HUES6 (cell line): ENCODE measurements around the gene LRRC25.
"Not testable (repeated sequence)": the region's sequence is repeated elsewhere in the genome, so short reads cannot be mapped to it uniquely, and the experiment has no call there.

Experiments used
- H3K27ac ChIP-seq: 2 replicates; pipeline ENCODE4 v1.7.0; 2013; ENCODE audit warnings: low read depth, mild to moderate bottlenecking, low read length, inconsistent platforms
- H3K27me3 ChIP-seq: 2 replicates; pipeline ENCODE4 v1.6.1; 2013; ENCODE audit warnings: low read length; ENCODE audit not compliant: control insufficient read depth, insufficient read depth
- H3K36me3 ChIP-seq: 2 replicates; pipeline ENCODE4 v1.6.1; 2013; ENCODE audit warnings: low read length; ENCODE audit not compliant: control insufficient read depth, insufficient read depth
- H3K4me1 ChIP-seq: 2 replicates; pipeline ENCODE4 v1.6.1; 2013; ENCODE audit warnings: low read length; ENCODE audit not compliant: control insufficient read depth, insufficient read depth
- H3K4me3 ChIP-seq: 2 replicates; pipeline ENCODE4 v1.5.1; 2013; ENCODE audit warnings: low read depth, low read length
- H3K9ac ChIP-seq: one replicate; pipeline ENCODE4 v1.6.1; 2013; ENCODE audit warnings: mild to moderate bottlenecking, low read length
- H3K9me3 ChIP-seq: 2 replicates; pipeline ENCODE4 v1.6.1; 2013; ENCODE audit warnings: low read depth, low read length; ENCODE audit not compliant: control insufficient read depth, insufficient read depth

The LRRC25 gene

DNA sequence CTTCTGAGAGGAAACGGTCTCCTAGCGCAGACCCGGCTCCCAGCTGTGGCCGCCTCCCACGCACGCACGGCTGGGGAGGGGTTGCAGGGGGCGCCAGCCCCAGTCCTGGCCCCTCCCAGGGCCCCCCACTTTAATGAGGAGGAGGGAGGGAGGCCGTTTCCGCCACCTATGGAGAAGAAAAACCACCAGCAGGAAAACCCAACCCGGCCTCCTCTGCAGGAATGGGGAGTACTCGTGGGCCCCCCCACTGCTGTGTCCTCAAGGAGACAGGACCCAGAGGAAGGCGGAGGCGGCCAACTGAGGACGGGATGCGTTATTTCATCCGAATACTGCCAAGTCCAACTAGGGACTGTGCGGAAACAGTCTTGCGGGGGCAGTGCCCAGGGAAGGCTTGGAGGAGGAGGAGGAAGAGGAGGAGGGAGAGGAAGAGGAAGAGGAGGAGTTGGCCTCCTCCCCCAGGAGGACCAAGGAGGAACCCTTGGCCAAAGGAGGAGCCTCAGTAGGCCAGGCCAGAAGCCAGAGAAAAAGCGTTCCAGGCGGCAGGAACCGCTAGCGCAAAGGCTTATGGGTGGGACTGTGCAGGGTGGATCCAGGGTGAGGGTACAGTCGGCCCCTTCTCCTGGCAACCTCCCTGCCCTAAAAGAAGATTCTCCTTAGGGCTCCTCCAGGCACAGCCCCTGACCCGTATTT, 17.9 kb upstream of the LRRC25 start:
- peaks cover 40% of the 10 kb centered on the region for H3K4me1 ChIP-seq
- H3K4me3 ChIP-seq = no peak overlapping the region
- no peaks in the 10 kb centered on the region for H3K9me3 ChIP-seq
- H3K27ac ChIP-seq = no peak overlapping the region
- peaks cover 19% of the 10 kb centered on the region for H3K27me3 ChIP-seq
- no peak overlapping the region for H3K9ac ChIP-seq
- H3K36me3 ChIP-seq = no peaks in the 10 kb centered on the region

- no peaks in the 10 kb centered on the region for H3K36me3 ChIP-seq
- peaks cover 40% of the 10 kb centered on the region for H3K4me1 ChIP-seq
- no peak overlapping the region for H3K9ac ChIP-seq
- no peaks in the 10 kb centered on the region for H3K9me3 ChIP-seq
- H3K4me3 ChIP-seq = no peak overlapping the region
- H3K27me3 ChIP-seq = peaks cover 13% of the 10 kb centered on the region
- H3K27ac ChIP-seq = no peak overlapping the region
These were observed 17.2 kb upstream of the LRRC25 start for GRCh38 chr19:18414504-18415177.

DNA sequence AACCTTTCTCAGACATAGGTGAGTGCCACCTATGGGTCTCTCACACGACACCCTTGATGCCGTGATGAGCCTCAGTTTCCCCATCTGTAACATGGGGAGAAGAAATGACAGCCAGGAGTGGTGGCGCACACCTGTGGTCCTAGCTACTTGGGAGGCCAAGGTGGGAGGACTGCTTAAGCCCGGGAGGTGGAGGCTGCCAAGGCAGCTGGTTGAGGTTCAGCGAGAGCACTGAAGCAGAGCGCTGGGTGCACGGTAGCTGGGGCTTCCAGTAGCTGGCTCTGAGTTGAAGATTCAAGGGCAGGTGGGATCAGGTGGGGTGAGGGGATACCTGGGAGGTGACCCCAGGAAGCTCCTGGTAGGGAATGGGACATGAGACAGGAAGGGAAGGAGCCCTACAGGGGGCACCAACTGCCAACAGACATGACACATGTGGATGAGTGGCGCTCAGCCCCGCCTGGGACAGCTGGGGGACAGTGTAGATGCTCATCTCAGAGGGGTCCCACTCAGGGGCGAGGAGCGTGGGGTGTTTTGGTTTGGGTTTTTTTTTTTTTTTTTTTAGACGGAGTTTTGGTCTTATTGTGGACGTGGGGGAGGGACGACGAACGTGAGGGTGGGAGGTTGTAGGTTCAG, 15.3 kb upstream of the LRRC25 start:
- H3K9ac ChIP-seq = no peak overlapping the region
- no peaks in the 10 kb centered on the region for H3K36me3 ChIP-seq
- H3K9me3 ChIP-seq = no peaks in the 10 kb centered on the region
- H3K27me3 ChIP-seq = no peaks in the 10 kb centered on the region; the same call in 1 of the 2 replicates
- H3K27ac ChIP-seq = no peak overlapping the region
- no peak overlapping the region for H3K4me3 ChIP-seq
- H3K4me1 ChIP-seq = peaks cover 27% of the 10 kb centered on the region; the same call in 1 of the 2 replicates

- no peak overlapping the region for H3K4me3 ChIP-seq
- no peaks in the 10 kb centered on the region for H3K36me3 ChIP-seq
- no peaks in the 10 kb centered on the region for H3K9me3 ChIP-seq
- H3K4me1 ChIP-seq = no peaks in the 10 kb centered on the region
- no peaks in the 10 kb centered on the region for H3K27me3 ChIP-seq
- no peak overlapping the region for H3K27ac ChIP-seq
- H3K9ac ChIP-seq = no peak overlapping the region
These were observed 10.6 kb upstream of the LRRC25 start for GRCh38 chr19:18408053-18408476.

- H3K9me3 ChIP-seq = no peaks in the 10 kb centered on the region
- H3K9ac ChIP-seq = no peak overlapping the region
- no peaks in the 10 kb centered on the region for H3K36me3 ChIP-seq
- H3K27ac ChIP-seq = no peak overlapping the region
- no peaks in the 10 kb centered on the region for H3K27me3 ChIP-seq
- no peak overlapping the region for H3K4me3 ChIP-seq
- H3K4me1 ChIP-seq = no peaks in the 10 kb centered on the region
These were observed 9.3 kb upstream of the LRRC25 start for GRCh38 chr19:18406749-18407148.

GRCh38 chr19:18405754-18406153, 8.3 kb upstream of the LRRC25 start:
- H3K4me3 ChIP-seq, H3K27me3 ChIP-seq, H3K9ac ChIP-seq, H3K9me3 ChIP-seq, H3K36me3 ChIP-seq, H3K27ac ChIP-seq, H3K4me1 ChIP-seq: not testable (repeated sequence)

- H3K27me3 ChIP-seq, H3K9me3 ChIP-seq, H3K27ac ChIP-seq, H3K4me1 ChIP-seq, H3K36me3 ChIP-seq, H3K9ac ChIP-seq, H3K4me3 ChIP-seq: not testable (repeated sequence)
These were observed 5.2 kb upstream of the LRRC25 start for GRCh38 chr19:18402455-18403248.

- Histone ChIP-seq H3K9me3 (no peaks in the 10 kb centered on the region), H3K4me3 (no peak overlapping the region), H3K9ac (no peak overlapping the region), H3K27me3 (no peaks in the 10 kb centered on the region), H3K4me1 (peaks cover 6% of the 10 kb centered on the region; the same call in 1 of the 2 replicates), H3K36me3 (no peaks in the 10 kb centered on the region), H3K27ac (no peak overlapping the region)
These were observed 4.2 kb upstream of the LRRC25 start for GRCh38 chr19:18401580-18402112.

DNA sequence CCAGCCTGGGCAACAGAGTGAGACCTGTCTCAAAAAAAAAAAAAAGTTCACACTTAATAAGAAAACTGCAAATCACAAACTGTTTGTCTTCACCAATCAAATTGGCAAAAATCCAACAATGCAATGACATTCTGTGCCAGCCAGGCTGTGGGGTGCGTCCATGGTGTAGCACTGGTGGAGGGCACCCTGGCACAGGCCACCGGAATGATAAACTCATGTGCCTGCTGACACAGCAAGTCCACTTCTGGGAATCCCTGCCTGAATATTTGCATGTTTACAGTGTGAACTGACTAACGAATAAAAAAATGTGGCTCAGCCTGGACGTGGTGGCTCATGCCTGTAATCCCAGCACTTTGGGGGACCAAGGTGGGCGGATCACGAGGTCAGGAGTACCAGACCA, 1.6 kb upstream of the LRRC25 start:
- H3K4me1 ChIP-seq = peaks cover 6% of the 10 kb centered on the region; the same call in 1 of the 2 replicates
- H3K9me3 ChIP-seq = no peaks in the 10 kb centered on the region
- no peaks in the 10 kb centered on the region for H3K36me3 ChIP-seq
- H3K9ac ChIP-seq = no peak overlapping the region
- no peak overlapping the region for H3K27ac ChIP-seq
- no peak overlapping the region for H3K4me3 ChIP-seq
- no peaks in the 10 kb centered on the region for H3K27me3 ChIP-seq

- H3K9ac ChIP-seq = no peak overlapping the region
- H3K4me1 ChIP-seq = peaks cover 6% of the 10 kb centered on the region; the same call in 1 of the 2 replicates
- H3K9me3 ChIP-seq = no peaks in the 10 kb centered on the region
- H3K4me3 ChIP-seq = no peak overlapping the region
- H3K36me3 ChIP-seq = no peaks in the 10 kb centered on the region
- no peak overlapping the region for H3K27ac ChIP-seq
- no peaks in the 10 kb centered on the region for H3K27me3 ChIP-seq
These were observed 766 bp downstream of the LRRC25 start for GRCh38 chr19:18396471-18397241.
